Lower leg skin (tissue), 4 donors: ENCODE data around the gene CHGA. TPM values are rescaled to one million over a fixed set of nuclear protein-coding genes. Genes with fewer than 3 reads are reported as not detected.
A peak's percentile ranks its signal among the peaks of the same experiment; 100 is the strongest.

ENCODE experiments used
- DNase-seq, 2 donors: peaks; one replicate each; pipeline ENCODE4 v3.0.0-alpha.2; 2019; ENCODE audit warnings: low spot score in 2 of 2
- H3K4me3 ChIP-seq: fragments of 200-600 bp; sonication (generic); 2 replicates; pipeline ENCODE4 v1.5.1; 2017; ENCODE audit warnings: mild to moderate bottlenecking, low read depth; ENCODE audit not compliant: poor library complexity, severe bottlenecking
- POLR2A ChIP-seq, 2 donors: fragments of 450-650 bp; IDR thresholded peaks; one replicate each; pipeline ENCODE4 v1.6.1; 2016 to 2017; ENCODE audit warnings: antibody characterized with exemption in 2 of 2, mild to moderate bottlenecking in 1 of 2, moderate library complexity in 1 of 2
- WGBS, 2 donors: methylation state at CpG; one replicate each; pipeline ENCODE4 v1.1.5; 2018; 5-methylcytosine and 5-hydroxymethylcytosine counted together
- intact Hi-C: fragments of 100-400 bp; cut with DNase I; formaldehyde crosslinking; loops from one replicate; pipeline ENCODE4 v1.15.0; 2023; ENCODE audit warnings: low total_unique reads
- total RNA-seq, 4 donors: library from RNA; depleted of rRNA; stranded (reverse); fragments of >200 nt; gene quantifications; one replicate each; pipeline ENCODE4 v1.1.0, GENCODE V29; 2016
- TF ChIP-seq, protein P1 (sequence below), 3 donors: fragments of 450-650 bp; IDR thresholded peaks; one replicate each; pipeline ENCODE4 v1.5.1; 2016; ENCODE audit warnings: antibody characterized with exemption in 3 of 3, mild to moderate bottlenecking in 3 of 3, moderate library complexity in 2 of 3

Gene CHGA
- total RNA-seq, 4 donors from 2014 or later: 0.17 to 1.6 (median 1.5) TPM; not detected in 1

DNA sequence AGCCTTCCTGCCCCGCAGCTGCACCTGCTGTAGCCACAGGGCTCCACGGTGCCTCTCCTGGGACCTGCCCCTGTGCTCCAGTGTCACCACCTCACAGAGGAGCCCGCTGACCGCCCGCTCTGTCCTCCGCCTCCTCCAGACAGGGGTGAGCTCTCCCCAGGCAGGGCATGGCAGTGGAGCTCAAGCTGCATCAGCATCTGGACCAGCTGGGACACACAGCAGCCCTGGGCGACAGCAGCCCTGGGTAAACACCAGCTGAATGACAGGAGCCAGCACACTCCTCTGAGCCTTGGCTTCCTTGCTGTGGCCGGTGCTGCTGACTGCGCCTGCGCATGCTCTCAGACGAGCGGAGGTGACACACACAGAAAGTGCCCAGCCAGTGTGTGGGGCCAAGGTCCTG, 22.0 kb downstream of the CHGA start:
- intact Hi-C loops: no loop called here
- no peak for DNase-seq
- no peak overlapping the region for H3K4me3 ChIP-seq
- TF ChIP-seq, protein P1, sequence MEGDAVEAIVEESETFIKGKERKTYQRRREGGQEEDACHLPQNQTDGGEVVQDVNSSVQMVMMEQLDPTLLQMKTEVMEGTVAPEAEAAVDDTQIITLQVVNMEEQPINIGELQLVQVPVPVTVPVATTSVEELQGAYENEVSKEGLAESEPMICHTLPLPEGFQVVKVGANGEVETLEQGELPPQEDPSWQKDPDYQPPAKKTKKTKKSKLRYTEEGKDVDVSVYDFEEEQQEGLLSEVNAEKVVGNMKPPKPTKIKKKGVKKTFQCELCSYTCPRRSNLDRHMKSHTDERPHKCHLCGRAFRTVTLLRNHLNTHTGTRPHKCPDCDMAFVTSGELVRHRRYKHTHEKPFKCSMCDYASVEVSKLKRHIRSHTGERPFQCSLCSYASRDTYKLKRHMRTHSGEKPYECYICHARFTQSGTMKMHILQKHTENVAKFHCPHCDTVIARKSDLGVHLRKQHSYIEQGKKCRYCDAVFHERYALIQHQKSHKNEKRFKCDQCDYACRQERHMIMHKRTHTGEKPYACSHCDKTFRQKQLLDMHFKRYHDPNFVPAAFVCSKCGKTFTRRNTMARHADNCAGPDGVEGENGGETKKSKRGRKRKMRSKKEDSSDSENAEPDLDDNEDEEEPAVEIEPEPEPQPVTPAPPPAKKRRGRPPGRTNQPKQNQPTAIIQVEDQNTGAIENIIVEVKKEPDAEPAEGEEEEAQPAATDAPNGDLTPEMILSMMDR (IDR thresholded peaks at IDR 0.05): no peak
- TF ChIP-seq POLR2A (IDR thresholded peaks at IDR 0.05): no peak
- 85 to 96% methylated on average over 2 to 12 of the region's 12 CpGs for WGBS, 2 donors

GRCh38 chr14:92945544-92945943, 22.6 kb downstream of the CHGA start:
- no peak for DNase-seq
- WGBS, 2 donors: 91 to 94% methylated on average over 7 to 11 of the region's 12 CpGs
- H3K4me3 ChIP-seq: no peak overlapping the region
- intact Hi-C loops: no loop called here
- TF ChIP-seq, protein P1 (IDR thresholded peaks at IDR 0.05): no peak
- TF ChIP-seq POLR2A (IDR thresholded peaks at IDR 0.05): no peak

GRCh38 chr14:92945959-92946846, 23.3 kb downstream of the CHGA start:
- no peak for TF ChIP-seq POLR2A (IDR thresholded peaks at IDR 0.05)
- TF ChIP-seq, protein P1 (IDR thresholded peaks at IDR 0.05): no peak
- peak in 1 of 2 donors; percentile 43 for DNase-seq
- intact Hi-C loops: no loop called here
- 64 to 71% methylated on average over 37 to 38 of the region's 38 CpGs for WGBS, 2 donors
- H3K4me3 ChIP-seq: no peak overlapping the region

GRCh38 chr14:92946847-92947545, 24.0 kb downstream of the CHGA start:
- no peak for TF ChIP-seq POLR2A (IDR thresholded peaks at IDR 0.05)
- TF ChIP-seq, protein P1 (IDR thresholded peaks at IDR 0.05): no peak
- no peak for DNase-seq
- no peak overlapping the region for H3K4me3 ChIP-seq
- 91 to 92% methylated on average over 12 of the region's 12 CpGs for WGBS, 2 donors
- intact Hi-C loops: no loop called here

GRCh38 chr14:92948647-92949046, 25.7 kb downstream of the CHGA start:
- DNase-seq: no peak
- intact Hi-C loops: no loop called here
- 65 to 85% methylated on average over 14 to 22 of the region's 22 CpGs for whole genome bisulfite sequencing, 2 donors
- TF ChIP-seq, protein P1 (IDR thresholded peaks at IDR 0.05): no peak
- TF ChIP-seq POLR2A (IDR thresholded peaks at IDR 0.05): no peak
- H3K4me3 ChIP-seq: no peak overlapping the region
